ENCODE data around the gene RPN1.

RPN1 gene

GRCh38 chr3:128648940-128649663 lies 1.5 kb downstream of the RPN1 start:
- DNase-seq: no peak

- no peak for DNase-seq
Measured at GRCh38 chr3:128648402-128648801, 2.2 kb downstream of the RPN1 start.

DNA sequence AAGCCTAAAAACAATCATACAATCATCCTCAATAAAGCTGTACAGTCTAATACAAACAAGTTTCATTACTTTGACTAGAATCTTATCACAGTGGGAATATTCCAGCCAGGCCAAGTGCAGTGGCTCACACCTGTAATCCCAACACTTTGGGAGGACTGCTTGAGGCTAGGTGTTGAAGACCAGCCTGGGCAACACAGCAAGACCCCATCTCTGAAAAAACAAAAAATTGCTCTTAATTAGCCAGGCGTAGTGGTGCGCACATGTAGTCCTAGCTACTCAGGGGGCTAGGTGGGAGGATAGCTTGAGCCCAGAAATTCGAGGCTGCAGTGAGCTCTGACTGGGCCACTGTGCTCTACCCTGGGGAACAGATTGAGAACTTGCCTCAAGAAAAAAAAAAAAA lies 3.3 kb downstream of the RPN1 start:
- no peak for DNase-seq

- no peak for DNase-seq
Measured at GRCh38 chr3:128634075-128634611, 16.5 kb downstream of the RPN1 start.

- DNase-seq: no peak
Measured at GRCh38 chr3:128632301-128632700, 18.3 kb downstream of the RPN1 start.

GRCh38 chr3:128629936-128630335 lies 20.7 kb downstream of the RPN1 start:
- no peak for DNase-seq

GRCh38 chr3:128625409-128625945 lies 25.1 kb downstream of the RPN1 start:
- no peak for DNase-seq

DNA sequence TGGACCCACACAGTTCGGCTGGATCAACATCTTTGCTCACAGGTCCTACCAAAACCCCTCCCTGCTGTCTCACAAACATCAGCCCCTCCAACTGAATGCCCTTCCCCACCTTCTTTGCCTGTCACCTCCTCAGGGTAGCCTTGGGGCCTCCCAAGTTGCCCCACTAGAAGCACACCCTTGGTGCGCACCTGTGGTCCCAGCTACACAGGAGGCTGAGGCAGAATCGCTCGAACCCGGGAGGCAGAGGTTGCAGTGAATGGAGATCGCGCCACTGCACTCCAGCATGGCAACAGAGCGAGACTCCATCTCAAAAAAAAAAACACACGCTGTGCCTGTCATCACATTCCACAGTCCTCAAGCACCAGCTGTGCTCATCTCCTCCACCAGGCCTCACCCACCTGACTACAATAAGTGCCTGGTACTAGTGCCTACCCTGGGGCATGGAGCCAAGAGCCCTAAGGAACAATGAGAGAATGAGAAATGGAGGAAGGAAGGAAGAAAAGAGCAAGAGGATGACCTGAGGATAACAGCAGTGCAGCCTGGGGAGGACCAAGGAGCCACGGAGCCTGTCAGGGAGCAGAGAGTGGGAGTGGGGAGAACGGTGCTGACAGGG lies 26.0 kb downstream of the RPN1 start:
- DNase-seq: no peak

GRCh38 chr3:128623762-128624176 lies 26.8 kb downstream of the RPN1 start:
- DNase-seq: no peak

DNA sequence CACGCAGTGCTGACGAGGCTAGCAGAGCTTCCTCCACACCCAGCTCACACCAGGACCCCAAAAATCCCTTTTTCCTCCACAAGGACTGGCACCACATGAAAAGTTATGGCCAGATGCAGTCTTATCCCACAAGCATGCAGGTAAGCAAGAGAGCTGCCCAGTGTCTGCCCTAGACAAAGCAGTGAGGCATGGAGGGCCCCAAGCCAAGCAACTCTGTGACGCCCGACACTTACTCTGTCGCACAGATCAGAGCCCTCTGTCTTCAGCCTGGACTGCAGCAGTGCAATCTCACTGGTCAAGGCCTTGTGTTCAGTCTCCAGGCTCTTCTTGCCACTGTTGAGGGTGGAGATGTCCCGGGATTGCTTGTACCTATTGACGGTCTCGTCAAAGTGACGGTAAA lies 28.7 kb downstream of the RPN1 start:
- no peak for DNase-seq

DNA sequence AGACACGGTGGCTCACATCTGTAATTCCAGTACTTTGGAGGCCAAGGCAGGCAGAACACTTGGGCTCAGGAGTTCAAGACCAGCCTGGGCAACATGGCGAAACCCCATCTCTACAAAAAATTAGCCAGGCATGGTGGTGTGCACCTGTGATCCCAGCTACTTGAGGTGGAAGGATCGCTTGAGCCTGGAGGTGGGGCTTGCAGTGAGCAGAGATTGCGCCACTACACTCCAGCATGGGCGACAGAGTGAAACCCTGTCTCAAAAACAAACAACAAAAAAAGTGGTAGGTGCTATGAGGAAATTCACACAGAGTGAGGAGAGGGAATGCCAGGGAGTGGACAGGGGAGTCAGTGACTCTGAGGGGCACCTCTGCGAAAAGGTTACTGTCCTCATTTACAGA lies 29.4 kb downstream of the RPN1 start:
- DNase-seq: no peak

DNA sequence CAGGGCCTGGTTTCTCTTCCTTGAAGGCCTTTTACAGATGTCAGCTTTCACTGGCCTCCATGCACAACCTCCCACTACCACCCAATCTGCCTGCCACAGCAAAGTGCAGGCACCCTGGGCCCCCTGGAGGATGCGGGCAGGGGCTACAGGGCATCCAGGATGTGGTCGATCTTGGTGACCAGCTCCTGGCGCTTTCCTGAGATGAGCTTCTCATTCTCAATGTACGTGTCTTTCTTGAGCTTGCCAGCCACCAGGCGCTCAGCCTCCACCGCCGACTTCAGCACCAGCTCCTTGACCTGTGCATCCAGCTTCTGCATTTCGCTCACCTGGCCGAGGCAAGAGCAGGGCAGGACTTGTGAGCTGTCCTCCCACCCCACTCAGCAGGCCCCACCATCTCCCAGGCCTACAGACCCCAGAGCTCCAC lies 30.3 kb downstream of the RPN1 start:
- no peak for DNase-seq

DNA sequence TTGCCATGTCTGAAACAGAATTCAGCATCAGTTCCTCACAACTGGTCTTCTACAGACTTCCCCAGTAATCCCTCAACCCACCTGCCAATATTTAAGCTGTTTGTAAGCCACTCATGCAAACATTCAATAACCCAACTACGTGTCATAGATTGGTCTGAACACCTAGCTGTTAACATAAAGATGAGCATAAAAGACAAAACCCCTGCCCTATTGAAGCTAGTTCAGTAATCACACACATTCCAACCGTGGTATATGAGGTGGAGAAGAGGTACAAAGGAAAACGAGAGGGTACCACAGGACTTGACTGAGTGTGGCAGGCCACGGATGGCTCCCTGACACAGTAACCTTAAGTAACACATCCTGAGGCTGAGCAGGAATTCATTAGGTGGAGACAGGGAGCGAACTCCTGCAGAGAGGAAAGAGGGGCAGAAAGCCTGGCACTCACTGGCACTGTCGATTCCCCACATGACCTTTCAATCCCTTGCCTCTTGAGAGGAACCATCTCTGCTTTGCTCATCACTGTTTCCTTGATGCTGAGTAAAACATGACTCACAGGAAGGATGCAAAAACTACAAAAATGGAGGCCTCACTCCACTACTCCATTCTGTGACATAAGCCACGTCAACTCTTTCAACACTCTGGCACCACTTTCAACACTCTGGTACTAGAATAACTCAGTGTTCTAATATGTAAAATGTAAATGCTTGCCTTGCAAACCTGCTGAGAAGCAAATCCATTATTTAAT lies 31.3 kb downstream of the RPN1 start:
- DNase-seq: no peak

- no peak for DNase-seq
Measured at GRCh38 chr3:128618398-128618726, 32.3 kb downstream of the RPN1 start.

DNA sequence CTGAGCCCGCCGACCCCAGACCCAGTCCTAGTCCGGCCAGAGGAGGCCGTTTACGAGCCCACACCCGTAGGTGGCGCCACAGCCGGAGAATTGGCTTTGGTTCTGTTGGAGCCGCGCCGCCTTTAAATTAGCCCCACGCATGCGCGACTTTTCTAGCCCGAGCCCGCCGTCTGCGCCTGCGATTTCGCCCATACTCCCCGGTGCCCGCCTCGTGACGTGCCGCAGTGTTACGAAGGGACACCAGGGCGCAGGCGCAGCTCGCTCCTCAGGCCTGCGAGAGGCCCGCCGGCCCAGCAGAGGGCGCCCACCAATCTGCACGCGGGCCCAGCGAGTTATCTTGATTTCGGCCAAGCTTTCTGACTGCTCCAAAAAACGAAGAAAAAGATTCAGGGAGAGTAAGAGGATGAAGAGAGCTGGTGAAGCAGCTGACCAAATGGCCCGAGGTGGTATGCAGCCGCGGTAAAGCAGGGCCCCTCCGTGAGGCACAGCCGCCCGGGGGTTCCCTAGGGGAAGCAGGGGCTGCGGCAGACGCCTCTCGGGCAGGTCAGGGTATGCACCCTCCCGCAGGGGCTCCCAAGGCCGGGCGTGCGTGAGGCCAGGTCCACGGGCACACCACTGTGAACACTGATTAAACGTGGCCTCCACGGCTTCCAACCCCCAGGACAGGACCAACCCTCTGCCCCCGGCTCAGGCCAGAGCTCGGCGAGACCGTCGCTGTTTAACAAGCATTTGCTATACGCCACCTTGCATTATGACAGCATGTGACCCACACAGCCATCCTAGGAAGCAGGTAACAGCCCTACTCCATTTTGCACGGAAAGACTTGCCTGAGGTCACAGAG lies 32.8 kb downstream of the RPN1 start:
- DNase-seq: peak; percentile 94

DNA sequence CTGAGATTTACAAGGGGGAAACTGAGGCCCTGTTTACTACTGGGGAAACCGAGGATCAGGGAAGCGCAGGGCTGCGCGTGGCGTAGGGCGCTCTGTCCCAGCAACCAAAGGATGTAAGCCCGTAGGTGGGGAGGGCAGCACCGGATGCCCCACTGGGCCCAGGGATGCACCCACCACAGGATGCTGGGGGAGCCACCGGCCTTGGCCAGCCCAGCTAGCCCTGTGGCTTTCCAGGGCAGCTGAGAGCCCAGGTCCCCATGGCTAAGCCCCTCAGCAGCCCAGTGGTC lies 33.4 kb downstream of the RPN1 start:
- no peak for DNase-seq

DNA sequence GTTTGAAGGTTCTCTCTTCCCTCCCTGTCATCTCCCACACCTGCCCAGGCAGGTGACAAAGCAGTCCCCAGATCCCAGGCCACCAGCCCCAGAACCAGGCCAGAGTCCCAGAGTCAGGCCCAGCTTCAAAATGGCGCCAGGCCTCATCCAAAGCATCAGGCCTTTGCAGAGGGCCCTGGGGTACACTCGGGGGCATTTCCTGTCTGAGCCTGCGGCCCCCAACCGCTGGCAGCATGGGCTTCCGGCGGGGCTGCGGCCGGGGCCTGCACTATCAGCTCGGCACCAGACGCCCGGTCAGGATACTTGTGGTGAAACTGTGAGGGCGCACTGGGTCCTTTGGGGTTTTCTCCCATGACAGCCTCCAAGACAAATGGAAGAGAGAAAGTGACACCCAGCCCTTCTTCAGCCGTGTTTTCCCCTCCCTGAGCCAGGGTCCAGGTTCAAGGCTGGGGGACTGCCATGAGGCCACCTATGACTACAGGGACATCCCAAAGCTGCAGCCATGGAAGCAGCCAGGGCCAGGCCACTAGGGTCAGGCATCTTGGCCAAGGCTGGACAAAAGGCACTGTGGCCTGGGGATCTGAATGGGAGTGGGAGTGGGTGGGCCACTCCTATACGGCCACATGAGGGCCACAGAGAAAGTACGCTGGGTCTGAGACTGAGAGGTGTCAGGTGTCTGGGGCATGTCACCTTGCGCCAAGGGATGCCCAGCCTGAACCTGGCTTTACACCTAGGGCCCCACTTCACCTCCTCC lies 33.9 kb downstream of the RPN1 start:
- DNase-seq: no peak

GRCh38 chr3:128614076-128614475 lies 36.5 kb downstream of the RPN1 start:
- no peak for DNase-seq

- no peak for DNase-seq
Measured at GRCh38 chr3:128613083-128613829, 37.4 kb downstream of the RPN1 start.

DNA sequence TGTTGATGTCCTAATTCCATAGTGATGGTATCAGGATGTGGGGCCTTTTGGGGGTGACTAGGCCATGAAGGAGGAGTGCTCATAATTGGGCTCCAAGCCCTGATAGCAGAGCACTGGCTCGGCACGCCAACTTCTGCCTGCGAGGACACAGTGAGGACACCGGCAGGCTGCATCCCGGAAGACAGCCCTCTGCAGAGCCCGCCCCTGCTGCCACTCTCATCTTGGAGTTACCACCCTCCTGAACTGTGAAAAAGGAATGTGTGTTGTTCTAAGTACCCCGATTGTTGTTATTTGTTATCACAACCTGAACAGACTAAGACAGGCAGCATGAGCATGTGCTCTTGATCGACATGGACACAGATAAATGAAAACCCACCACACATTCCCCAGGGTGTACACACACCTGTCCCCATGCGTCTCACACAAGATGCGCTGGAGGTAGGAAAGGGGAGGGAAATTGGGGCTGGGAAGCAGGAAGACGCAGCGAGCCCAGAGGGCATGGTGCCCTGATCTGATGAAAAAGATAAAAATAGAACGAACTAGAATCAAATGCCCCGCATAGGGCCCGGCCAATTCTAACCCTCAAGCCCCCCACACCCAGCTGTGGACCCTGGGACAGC lies 40.1 kb downstream of the RPN1 start:
- DNase-seq: no peak

- DNase-seq: no peak
Measured at GRCh38 chr3:128609294-128609693, 41.3 kb downstream of the RPN1 start.
